Mucosa of descending colon (tissue), 3 donors: ENCODE results near the gene TSEN2. TPM values are rescaled to one million over a fixed set of nuclear protein-coding genes. Genes with fewer than 3 reads are reported as not detected.
A peak's percentile ranks its signal among the peaks of the same experiment; 100 is the strongest.

ENCODE experiments used
- ATAC-seq: fragments of 200-7000 bp; cut with Tn5 transposase; one replicate; pipeline ENCODE4 v1.9.1; 2020; ENCODE audit warnings: mild to moderate bottlenecking, moderate library complexity
- DNase-seq, 3 donors: peaks; one replicate each; pipeline ENCODE4 v3.0.0-alpha.2; 2020
- H3K36me3 ChIP-seq: fragments of 200-600 bp; one replicate; pipeline ENCODE4 v1.8.0; 2021; ENCODE audit warnings: low read depth, mild to moderate bottlenecking
- H3K4me1 ChIP-seq: fragments of 200-600 bp; one replicate; pipeline ENCODE4 v1.8.0; 2021; ENCODE audit warnings: low read depth, mild to moderate bottlenecking
- H3K4me3 ChIP-seq: fragments of 200-600 bp; one replicate; pipeline ENCODE4 v1.8.0; 2021; ENCODE audit warnings: mild to moderate bottlenecking
- H3K9me3 ChIP-seq: fragments of 200-600 bp; one replicate; pipeline ENCODE4 v1.8.0; 2021; ENCODE audit warnings: mild to moderate bottlenecking
- CTCF ChIP-seq: fragments of 200-600 bp; IDR thresholded peaks from one replicate; pipeline ENCODE4 v1.8.0; 2022; ENCODE audit warnings: antibody characterized with exemption, mild to moderate bottlenecking
- intact Hi-C, 2 donors: fragments of 100-400 bp; cut with DNase I in 1 of 2; cut with micrococcal nuclease in 1 of 2; formaldehyde crosslinking; loops; one replicate each; pipeline versions ENCODE4 v1.11.0 to v1.11.1; 2022; cut with DNase I, micrococcal nuclease
- total RNA-seq, 3 donors: library from RNA; stranded (reverse); fragmentation: NEBNext Ultra II Directional in 2 of 3; extraction: Animal tissue kit (Norgen Biotek cat#: 25700) in 2 of 3; gene quantifications; one replicate each; pipeline versions ENCODE4 v1.2.1 to v1.2.4, GENCODE V29; 2021 to 2023
- donor health status: DM: no; HTN: no; CAD: no; lungs with moderate emphysema.
- donor health status: DM: no; HTN: no; CAD: no.
- donor health status: DM: no; HTN: yes; CAD: no.

Gene TSEN2
- total RNA-seq, 3 donors from 2014 or later, result 18.2 to 29.7 (median 28.8) TPM

- H3K36me3 ChIP-seq, result no peaks in the 10 kb centered on the region
- DNase-seq (no peak), ATAC-seq (no peak)
- intact Hi-C loops, result no loop called here
- no peaks in the 10 kb centered on the region for H3K9me3 ChIP-seq
- TF ChIP-seq CTCF, result no peak
- no peak overlapping the region for H3K4me3 ChIP-seq
- H3K4me1 ChIP-seq, result peaks cover 10% of the 10 kb centered on the region
Measured at GRCh38 chr3:12470680-12471079, 13.6 kb upstream of the TSEN2 start.

GRCh38 chr3:12471241-12471640, 13.0 kb upstream of the TSEN2 start:
- intact Hi-C loops, result no loop called here
- TF ChIP-seq CTCF, result no peak
- DNase-seq (peak; percentile 59 to 72 (median 69)), ATAC-seq (peak; percentile 90)
- Histone ChIP-seq H3K4me1 (peaks cover 6% of the 10 kb centered on the region), H3K9me3 (no peaks in the 10 kb centered on the region), H3K36me3 (no peaks in the 10 kb centered on the region), H3K4me3 (no peak overlapping the region)

- H3K36me3 ChIP-seq, result no peaks in the 10 kb centered on the region
- DNase-seq, result no peak
Measured at GRCh38 chr3:12472000-12472610, 12.2 kb upstream of the TSEN2 start.

GRCh38 chr3:12472796-12473195, 11.5 kb upstream of the TSEN2 start:
- intact Hi-C loops, result no loop called here

More at GRCh38 chr3:12472000-12472610, 12.2 kb upstream of the TSEN2 start:
- H3K4me3 ChIP-seq, result no peak overlapping the region
- peaks cover 5% of the 10 kb centered on the region for H3K4me1 ChIP-seq
- ATAC-seq, result no peak
- no peak for TF ChIP-seq CTCF
- intact Hi-C loops, result no loop called here
- no peaks in the 10 kb centered on the region for H3K9me3 ChIP-seq

GRCh38 chr3:12473511-12473910, 10.8 kb upstream of the TSEN2 start:
- no peak for ATAC-seq

More at GRCh38 chr3:12472796-12473195, 11.5 kb upstream of the TSEN2 start:
- no peak for ATAC-seq
- no peak for DNase-seq
- H3K4me1 ChIP-seq, result peaks cover 5% of the 10 kb centered on the region
- H3K9me3 ChIP-seq, result no peaks in the 10 kb centered on the region
- H3K4me3 ChIP-seq, result no peak overlapping the region
- no peak for TF ChIP-seq CTCF
- H3K36me3 ChIP-seq, result no peaks in the 10 kb centered on the region

More at GRCh38 chr3:12473511-12473910, 10.8 kb upstream of the TSEN2 start:
- intact Hi-C loops, result no loop called here
- Histone ChIP-seq H3K4me1 (peaks cover 5% of the 10 kb centered on the region), H3K4me3 (no peak overlapping the region), H3K9me3 (no peaks in the 10 kb centered on the region), H3K36me3 (no peaks in the 10 kb centered on the region)
- TF ChIP-seq CTCF, result no peak
- no peak for DNase-seq
